ENCODE measurements around the gene TP53I13.

Gene TP53I13

GRCh38 chr17:29571883-29572681, 3.6 kb downstream of the TP53I13 start:
- Histone ChIP-seq H3K36me3 (replicated peaks; ENCODE audit: low read depth, low read length) (peaks cover 11% of the 10 kb centered on the region), H3K79me2 (ENCODE audit: low read length) (no peaks in the 10 kb centered on the region; the same call in 1 of the 2 replicates), H2AFZ (ENCODE audit: low read depth, low read length) (no peak overlapping the region), H3K4me3 (ENCODE audit: low read length) (peak overlapping the region; percentile 69), H3K27ac (ENCODE audit: low read length) (no peak overlapping the region), H3K4me2 (ENCODE audit: low read length) (peak overlapping the region; percentile 68), H4K20me1 (ENCODE audit: insufficient read depth, low read length) (no peaks in the 10 kb centered on the region), H3K4me1 (ENCODE audit: low read length) (peaks cover 23% of the 10 kb centered on the region), H3K9me3 (ENCODE audit: insufficient read depth, low read length) (no peaks in the 10 kb centered on the region), H3K9ac (ENCODE audit: low read length) (peak overlapping the region; percentile 27; the same call in 1 of the 2 replicates), H3K27me3 (ENCODE audit: low read depth, low read length) (no peaks in the 10 kb centered on the region)
- no peak for TF ChIP-seq EZH2phosphoT487 (IDR thresholded peaks at IDR 0.05; ENCODE audit: low read depth)
- TF ChIP-seq, protein P1, sequence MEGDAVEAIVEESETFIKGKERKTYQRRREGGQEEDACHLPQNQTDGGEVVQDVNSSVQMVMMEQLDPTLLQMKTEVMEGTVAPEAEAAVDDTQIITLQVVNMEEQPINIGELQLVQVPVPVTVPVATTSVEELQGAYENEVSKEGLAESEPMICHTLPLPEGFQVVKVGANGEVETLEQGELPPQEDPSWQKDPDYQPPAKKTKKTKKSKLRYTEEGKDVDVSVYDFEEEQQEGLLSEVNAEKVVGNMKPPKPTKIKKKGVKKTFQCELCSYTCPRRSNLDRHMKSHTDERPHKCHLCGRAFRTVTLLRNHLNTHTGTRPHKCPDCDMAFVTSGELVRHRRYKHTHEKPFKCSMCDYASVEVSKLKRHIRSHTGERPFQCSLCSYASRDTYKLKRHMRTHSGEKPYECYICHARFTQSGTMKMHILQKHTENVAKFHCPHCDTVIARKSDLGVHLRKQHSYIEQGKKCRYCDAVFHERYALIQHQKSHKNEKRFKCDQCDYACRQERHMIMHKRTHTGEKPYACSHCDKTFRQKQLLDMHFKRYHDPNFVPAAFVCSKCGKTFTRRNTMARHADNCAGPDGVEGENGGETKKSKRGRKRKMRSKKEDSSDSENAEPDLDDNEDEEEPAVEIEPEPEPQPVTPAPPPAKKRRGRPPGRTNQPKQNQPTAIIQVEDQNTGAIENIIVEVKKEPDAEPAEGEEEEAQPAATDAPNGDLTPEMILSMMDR (IDR thresholded peaks at IDR 0.05; ENCODE audit: low read depth, low read length), result no peak

- no peak for TF ChIP-seq EZH2phosphoT487 (IDR thresholded peaks at IDR 0.05; ENCODE audit: low read depth)
- TF ChIP-seq, protein P1 (IDR thresholded peaks at IDR 0.05; ENCODE audit: low read depth, low read length), result peak; percentile 71
- H3K4me1 ChIP-seq (ENCODE audit: low read length), result peaks cover 23% of the 10 kb centered on the region
- H3K9ac ChIP-seq (ENCODE audit: low read length), result peak overlapping the region; percentile 27; the same call in 1 of the 2 replicates
- H3K27me3 ChIP-seq (ENCODE audit: low read depth, low read length), result no peaks in the 10 kb centered on the region
- no peaks in the 10 kb centered on the region for H4K20me1 ChIP-seq (ENCODE audit: insufficient read depth, low read length)
- peaks cover 16% of the 10 kb centered on the region for H3K36me3 ChIP-seq (replicated peaks; ENCODE audit: low read depth, low read length)
- peak overlapping the region; percentile 69 for H3K4me3 ChIP-seq (ENCODE audit: low read length)
- H3K9me3 ChIP-seq (ENCODE audit: insufficient read depth, low read length), result no peaks in the 10 kb centered on the region
- peak overlapping the region; percentile 68 for H3K4me2 ChIP-seq (ENCODE audit: low read length)
- no peak overlapping the region for H3K27ac ChIP-seq (ENCODE audit: low read length)
- H3K79me2 ChIP-seq (ENCODE audit: low read length), result no peaks in the 10 kb centered on the region
- H2AFZ ChIP-seq (ENCODE audit: low read depth, low read length), result no peak overlapping the region
Observed at GRCh38 chr17:29572691-29573557, 4.4 kb downstream of the TP53I13 start.

DNA sequence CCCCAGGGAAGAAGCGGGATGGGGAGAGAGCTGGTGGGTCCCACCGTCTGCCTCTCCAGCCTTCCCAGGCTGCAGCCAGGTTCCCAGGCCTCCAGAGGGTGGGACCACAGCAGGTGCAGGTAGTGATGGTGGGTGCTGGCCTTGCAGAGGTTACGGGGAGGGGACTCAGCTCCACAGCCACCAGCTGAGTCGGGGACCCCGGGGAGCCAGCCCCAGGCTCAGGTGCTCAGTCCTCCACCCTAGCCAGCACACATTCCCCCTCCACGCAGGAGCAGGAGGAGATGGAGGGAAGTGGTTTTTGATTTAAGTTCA, 5.0 kb downstream of the TP53I13 start:
- peaks cover 23% of the 10 kb centered on the region for H3K4me1 ChIP-seq (ENCODE audit: low read length)
- H4K20me1 ChIP-seq (ENCODE audit: insufficient read depth, low read length), result no peaks in the 10 kb centered on the region
- H3K79me2 ChIP-seq (ENCODE audit: low read length), result no peaks in the 10 kb centered on the region
- H3K4me2 ChIP-seq (ENCODE audit: low read length), result 0 out of 2 replicates have a peak overlapping the region, but pooled peaks have one; percentile 68
- no peak overlapping the region for H3K27ac ChIP-seq (ENCODE audit: low read length)
- H3K4me3 ChIP-seq (ENCODE audit: low read length), result no peak overlapping the region
- no peak overlapping the region for H3K9ac ChIP-seq (ENCODE audit: low read length)
- no peak overlapping the region for H2AFZ ChIP-seq (ENCODE audit: low read depth, low read length)
- H3K27me3 ChIP-seq (ENCODE audit: low read depth, low read length), result no peaks in the 10 kb centered on the region
- no peak for TF ChIP-seq EZH2phosphoT487 (IDR thresholded peaks at IDR 0.05; ENCODE audit: low read depth)
- TF ChIP-seq, protein P1 (IDR thresholded peaks at IDR 0.05; ENCODE audit: low read depth, low read length), result no peak
- no peaks in the 10 kb centered on the region for H3K9me3 ChIP-seq (ENCODE audit: insufficient read depth, low read length)
- H3K36me3 ChIP-seq (replicated peaks; ENCODE audit: low read depth, low read length), result peaks cover 18% of the 10 kb centered on the region

All from OCI-LY3 (cell line).